Esophagus squamous epithelium (tissue), 5 donors: ENCODE data around the gene NMRK1. TPM values are rescaled to one million over a fixed set of nuclear protein-coding genes. Genes with fewer than 3 reads are reported as not detected.

Experiments
- DNase-seq: peaks from one replicate; lab custom pipeline; 2025; lab: John Stamatoyannopoulos, UW
- H3K27ac ChIP-seq, 4 donors: fragments of 200-600 bp; sonication (generic); one replicate each; pipeline ENCODE4 v1.5.1; 2016 to 2019; ENCODE audit warnings: mild to moderate bottlenecking in 1 of 4
- H3K27me3 ChIP-seq, 4 donors: fragments of 200-600 bp; sonication (generic); 1 replicate in 3 of 4; 2 replicates in 1 of 4; pipeline versions ENCODE4 v1.5.1 to v1.6.0; 2017 to 2021; ENCODE audit warnings: antibody characterized with exemption in 1 of 4
- H3K36me3 ChIP-seq, 3 donors: fragments of 200-600 bp; sonication (generic); one replicate each; pipeline ENCODE4 v1.5.1; 2016 to 2019
- H3K4me1 ChIP-seq, 3 donors: fragments of 200-600 bp; sonication (generic); one replicate each; pipeline ENCODE4 v1.5.1; 2017 to 2019
- H3K4me3 ChIP-seq, 4 donors: fragments of 200-600 bp; sonication (generic); 1 replicate in 3 of 4; 2 replicates in 1 of 4; pipeline ENCODE4 v1.5.1; 2016 to 2019; ENCODE audit warnings: mild to moderate bottlenecking in 2 of 4, moderate library complexity in 1 of 4
- H3K9me3 ChIP-seq, 3 donors: fragments of 200-600 bp; sonication (generic); one replicate each; pipeline ENCODE4 v1.5.1; 2016 to 2019
- POLR2A ChIP-seq, 4 donors: fragments of 450-650 bp; IDR thresholded peaks; one replicate each; pipeline ENCODE4 v1.6.1; 2017; ENCODE audit warnings: antibody characterized with exemption in 4 of 4, mild to moderate bottlenecking in 4 of 4, moderate library complexity in 3 of 4
- WGBS, 2 donors: methylation state at CpG; one replicate each; pipeline ENCODE4 v1.1.5; 2018; 5-methylcytosine and 5-hydroxymethylcytosine counted together
- intact Hi-C: fragments of 100-400 bp; cut with DNase I; formaldehyde crosslinking; loops from one replicate; pipeline ENCODE4 v1.15.0; 2022
- total RNA-seq, 4 donors: library from RNA; depleted of rRNA; stranded (reverse); fragments of >200 nt; gene quantifications; one replicate each; pipeline ENCODE4 v1.1.0, GENCODE V29; 2016
- TF ChIP-seq, protein P1 (sequence below), 6 experiments: fragments of 450-650 bp in 4 of 6; fragments of 200-600 bp in 2 of 6; sonication (generic) in 2 of 6; IDR thresholded peaks; one replicate each; pipeline ENCODE4 v1.5.1; 2016 to 2019; ENCODE audit warnings: antibody characterized with exemption in 6 of 6, mild to moderate bottlenecking in 4 of 6, moderate library complexity in 4 of 6
- donor health status: DM: yes; HTN: yes; CAD: no.

The NMRK1 gene
- total RNA-seq, 4 donors from 2014 or later, result 23.1 to 36.4 (median 29.5) TPM

DNA sequence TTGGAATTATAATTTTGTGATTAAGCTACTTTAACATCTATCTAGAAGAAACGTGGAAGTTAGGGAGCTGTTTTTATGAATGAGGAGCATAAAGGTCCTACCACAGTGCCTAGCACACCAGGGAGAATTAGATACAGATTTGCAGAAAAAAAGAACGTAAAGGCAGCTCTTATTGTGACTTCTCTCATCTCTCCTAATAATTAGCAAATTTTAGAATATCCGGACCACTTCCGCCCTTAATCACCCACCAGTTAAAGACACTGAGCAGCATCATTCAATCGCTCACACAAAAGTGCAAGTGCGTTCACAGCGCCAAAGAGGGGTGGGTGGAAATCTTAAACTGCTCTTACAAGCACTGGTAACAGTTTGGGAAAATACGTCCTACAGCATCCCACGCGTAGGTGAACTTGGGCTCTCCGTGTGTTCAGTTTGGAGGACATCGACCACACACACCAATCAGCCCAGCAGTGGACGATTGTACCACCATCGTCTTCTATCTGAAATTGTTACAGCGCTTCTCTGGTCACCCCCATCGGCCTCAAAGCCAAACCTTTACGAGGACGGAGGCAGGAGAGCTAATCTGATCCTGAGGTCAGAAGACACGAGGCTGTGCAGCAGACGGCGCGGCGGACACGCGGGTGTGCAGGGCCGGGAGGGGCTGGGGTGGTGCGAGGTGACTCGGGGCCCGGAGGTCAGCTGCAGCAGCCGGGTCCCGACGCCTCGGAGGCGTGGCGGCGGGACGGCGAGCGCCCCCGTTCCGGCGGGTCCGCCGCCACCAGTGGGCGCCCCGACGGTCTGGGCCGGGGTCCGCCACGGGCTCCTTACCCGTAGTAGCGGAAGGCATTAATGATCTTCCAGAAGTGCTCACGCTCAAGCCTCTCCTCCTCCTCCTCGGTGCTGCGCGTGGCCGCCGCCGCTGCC, 60.5 kb downstream of the NMRK1 start:
- peak overlapping the region; percentile 94 to 98 (median 96) for H3K27ac ChIP-seq
- DNase-seq, result peak; percentile 7
- H3K4me1 ChIP-seq, result peaks cover 0 to 41% (median 18%) of the 10 kb centered on the region in 3 donors
- H3K4me3 ChIP-seq, result peak overlapping the region; percentile 69 to 97 (median 76)
- no peak for TF ChIP-seq POLR2A (IDR thresholded peaks at IDR 0.05)
- TF ChIP-seq, protein P1, sequence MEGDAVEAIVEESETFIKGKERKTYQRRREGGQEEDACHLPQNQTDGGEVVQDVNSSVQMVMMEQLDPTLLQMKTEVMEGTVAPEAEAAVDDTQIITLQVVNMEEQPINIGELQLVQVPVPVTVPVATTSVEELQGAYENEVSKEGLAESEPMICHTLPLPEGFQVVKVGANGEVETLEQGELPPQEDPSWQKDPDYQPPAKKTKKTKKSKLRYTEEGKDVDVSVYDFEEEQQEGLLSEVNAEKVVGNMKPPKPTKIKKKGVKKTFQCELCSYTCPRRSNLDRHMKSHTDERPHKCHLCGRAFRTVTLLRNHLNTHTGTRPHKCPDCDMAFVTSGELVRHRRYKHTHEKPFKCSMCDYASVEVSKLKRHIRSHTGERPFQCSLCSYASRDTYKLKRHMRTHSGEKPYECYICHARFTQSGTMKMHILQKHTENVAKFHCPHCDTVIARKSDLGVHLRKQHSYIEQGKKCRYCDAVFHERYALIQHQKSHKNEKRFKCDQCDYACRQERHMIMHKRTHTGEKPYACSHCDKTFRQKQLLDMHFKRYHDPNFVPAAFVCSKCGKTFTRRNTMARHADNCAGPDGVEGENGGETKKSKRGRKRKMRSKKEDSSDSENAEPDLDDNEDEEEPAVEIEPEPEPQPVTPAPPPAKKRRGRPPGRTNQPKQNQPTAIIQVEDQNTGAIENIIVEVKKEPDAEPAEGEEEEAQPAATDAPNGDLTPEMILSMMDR (IDR thresholded peaks at IDR 0.05), result peak in 1 of 6 experiments; percentile 19
- H3K27me3 ChIP-seq, result no peaks in the 10 kb centered on the region
- H3K9me3 ChIP-seq, result no peaks in the 10 kb centered on the region
- WGBS, 2 donors, result 0 to 1% methylated on average over 13 to 16 of the region's 59 CpGs
- intact Hi-C loops, result no loop called here
- no peaks in the 10 kb centered on the region for H3K36me3 ChIP-seq

- Histone ChIP-seq H3K27me3 (no peaks in the 10 kb centered on the region), H3K36me3 (no peaks in the 10 kb centered on the region), H3K27ac (no peak overlapping the region), H3K9me3 (no peaks in the 10 kb centered on the region), H3K4me1 (peaks cover 4 to 54% (median 18%) of the 10 kb centered on the region in 3 donors), H3K4me3 (no peak overlapping the region)
- no peak for DNase-seq
- intact Hi-C loops, result no loop called here
- TF ChIP-seq, protein P1 (IDR thresholded peaks at IDR 0.05), result no peak
- no peak for TF ChIP-seq POLR2A (IDR thresholded peaks at IDR 0.05)
Observed at GRCh38 chr9:75023846-75024245, 64.1 kb downstream of the NMRK1 start.

DNA sequence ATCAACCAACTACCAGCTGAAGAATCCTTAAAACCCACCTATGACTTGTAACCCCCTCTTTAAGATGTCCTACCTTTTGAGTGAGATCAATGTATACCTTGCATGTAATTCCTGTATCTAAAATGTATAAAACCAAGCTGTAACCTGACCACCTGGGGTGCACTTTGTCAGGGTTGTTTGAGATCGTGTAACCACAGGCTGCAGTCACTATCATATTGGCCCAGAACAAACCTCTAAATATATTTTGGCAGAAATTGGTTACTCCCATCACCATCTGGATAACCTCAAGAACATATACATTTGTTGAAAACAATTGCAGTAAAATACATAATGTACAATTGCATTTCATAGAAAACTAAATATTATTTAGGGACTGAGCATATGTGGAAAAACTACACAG, 68.3 kb downstream of the NMRK1 start:
- Histone ChIP-seq H3K4me1 (peaks cover 1 to 30% (median 4%) of the 10 kb centered on the region in 3 donors), H3K27ac (peak overlapping the region in 2 of 4 donors; percentile 11 to 25), H3K27me3 (no peaks in the 10 kb centered on the region), H3K9me3 (no peaks in the 10 kb centered on the region), H3K4me3 (no peak overlapping the region), H3K36me3 (peaks cover 0 to 13% (median 0%) of the 10 kb centered on the region in 3 donors)
- DNase-seq, result no peak
- intact Hi-C loops, result no loop called here
- WGBS, 2 donors, result 79 to 100% methylated on average over 1 of the region's 1 CpG
- no peak for TF ChIP-seq POLR2A (IDR thresholded peaks at IDR 0.05)

- peak overlapping the region in 2 of 4 donors; percentile 11 to 25 for H3K27ac ChIP-seq
- intact Hi-C loops, result no loop called here
- peaks cover 0 to 26% (median 4%) of the 10 kb centered on the region in 3 donors for H3K4me1 ChIP-seq
- 64 to 77% methylated on average over 5 of the region's 5 CpGs for WGBS, 2 donors
- no peaks in the 10 kb centered on the region for H3K9me3 ChIP-seq
- TF ChIP-seq, protein P1 (IDR thresholded peaks at IDR 0.05), result no peak
- TF ChIP-seq POLR2A (IDR thresholded peaks at IDR 0.05), result no peak
- no peak for DNase-seq
- H3K36me3 ChIP-seq, result peaks cover 0 to 19% (median 0%) of the 10 kb centered on the region in 3 donors
- no peak overlapping the region for H3K4me3 ChIP-seq
- H3K27me3 ChIP-seq, result no peaks in the 10 kb centered on the region
Observed at GRCh38 chr9:75019022-75019421, 68.9 kb downstream of the NMRK1 start.

DNA sequence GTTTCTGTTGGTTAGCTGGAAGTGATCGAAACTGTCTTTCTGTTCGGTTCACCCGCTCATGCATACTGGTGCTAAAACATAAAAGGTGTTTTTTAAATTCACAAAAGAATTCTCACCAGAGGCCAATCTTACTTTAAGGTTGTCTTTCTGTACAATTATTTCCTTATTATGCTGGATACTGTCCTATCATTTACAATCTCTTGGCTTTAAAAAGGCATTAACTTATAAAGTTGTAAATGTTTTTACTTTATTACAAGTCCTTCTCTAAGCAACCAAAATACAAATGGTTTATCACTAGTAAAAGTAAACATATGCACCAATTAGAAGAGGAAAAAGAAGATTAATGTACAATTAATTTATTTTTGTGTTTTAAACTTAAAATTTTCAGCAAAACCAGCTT, 70.6 kb downstream of the NMRK1 start:
- Histone ChIP-seq H3K9me3 (no peaks in the 10 kb centered on the region), H3K4me1 (peaks cover 0 to 22% (median 4%) of the 10 kb centered on the region in 3 donors), H3K27ac (no peak overlapping the region), H3K36me3 (peaks cover 0 to 30% (median 0%) of the 10 kb centered on the region in 3 donors), H3K27me3 (no peaks in the 10 kb centered on the region), H3K4me3 (no peak overlapping the region)
- whole genome bisulfite sequencing, 2 donors, result 89 to 91% methylated on average over 3 of the region's 3 CpGs
- intact Hi-C loops, result no loop called here
- no peak for DNase-seq
- TF ChIP-seq, protein P1 (IDR thresholded peaks at IDR 0.05), result no peak
- TF ChIP-seq POLR2A (IDR thresholded peaks at IDR 0.05), result no peak
